Measurements from ENCODE around the gene SCGN.

Gene SCGN

GRCh38 chr6:25640446-25640845 is 11.6 kb upstream of the SCGN start:
- no peaks in the 10 kb centered on the region for H3K27me3 ChIP-seq (replicated peaks; ENCODE audit: control insufficient read depth, insufficient read depth, low read length)
- DNase-seq (ENCODE audit: extremely low read depth, insufficient read length) = no peak
- no peaks in the 10 kb centered on the region for H3K36me3 ChIP-seq (ENCODE audit: control insufficient read depth, insufficient read depth, low read length)
- TF ChIP-seq CTCF (IDR thresholded peaks at IDR 0.05; ENCODE audit: insufficient read depth, low read length, poor library complexity, severe bottlenecking) = no peak
- H3K4me3 ChIP-seq (replicated peaks; ENCODE audit: low read depth, low read length) = no peak overlapping the region

DNA sequence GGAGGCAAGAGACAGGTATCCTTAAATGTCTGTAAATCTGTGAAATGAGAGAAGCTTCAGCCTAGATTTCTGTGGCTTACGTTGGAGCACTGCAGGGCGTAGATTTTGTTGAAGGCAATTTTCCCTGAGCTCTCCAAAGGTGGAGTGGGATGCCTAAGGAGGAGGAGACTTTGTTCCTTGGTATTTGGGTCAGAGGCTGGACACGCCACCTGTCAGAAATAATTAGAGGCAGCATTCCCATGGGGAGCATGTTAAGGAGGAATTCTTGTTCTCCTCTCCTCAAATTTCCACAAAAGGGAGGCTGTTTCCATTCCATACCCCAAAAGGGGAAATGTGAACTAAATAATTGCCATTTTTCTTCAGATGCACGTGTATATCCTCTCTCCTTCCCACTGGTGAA is 11.1 kb upstream of the SCGN start:
- Histone ChIP-seq H3K4me3 (replicated peaks; ENCODE audit: low read depth, low read length) (no peak overlapping the region), H3K27me3 (replicated peaks; ENCODE audit: control insufficient read depth, insufficient read depth, low read length) (no peaks in the 10 kb centered on the region), H3K36me3 (ENCODE audit: control insufficient read depth, insufficient read depth, low read length) (no peaks in the 10 kb centered on the region)
- no peak for DNase-seq (ENCODE audit: extremely low read depth, insufficient read length)
- TF ChIP-seq CTCF (IDR thresholded peaks at IDR 0.05; ENCODE audit: insufficient read depth, low read length, poor library complexity, severe bottlenecking) = no peak

DNA sequence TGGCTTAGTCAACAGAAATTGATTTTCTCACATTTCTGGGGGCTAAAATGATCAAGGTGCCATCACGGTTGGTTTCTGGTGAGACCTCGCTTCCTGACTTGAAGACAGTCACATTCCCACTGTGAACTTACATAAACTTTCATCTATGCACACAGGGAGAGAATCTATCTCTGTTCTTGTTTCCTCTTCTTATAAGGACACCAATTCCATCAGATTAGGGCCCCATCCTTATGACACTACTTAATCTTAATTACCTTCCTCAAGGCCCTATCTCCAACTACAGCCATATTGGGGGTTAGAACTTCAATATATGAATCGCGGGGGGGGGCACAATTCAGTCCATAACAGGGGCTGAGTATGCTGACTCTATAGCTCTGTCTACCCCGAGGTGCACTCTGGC is 10.6 kb upstream of the SCGN start:
- TF ChIP-seq CTCF (IDR thresholded peaks at IDR 0.05; ENCODE audit: insufficient read depth, low read length, poor library complexity, severe bottlenecking) = no peak
- H3K4me3 ChIP-seq (replicated peaks; ENCODE audit: low read depth, low read length) = no peak overlapping the region
- no peak for DNase-seq (ENCODE audit: extremely low read depth, insufficient read length)
- H3K27me3 ChIP-seq (replicated peaks; ENCODE audit: control insufficient read depth, insufficient read depth, low read length) = no peaks in the 10 kb centered on the region
- H3K36me3 ChIP-seq (ENCODE audit: control insufficient read depth, insufficient read depth, low read length) = no peaks in the 10 kb centered on the region

GRCh38 chr6:25641940-25642666 is 9.9 kb upstream of the SCGN start:
- Histone ChIP-seq H3K27me3 (replicated peaks; ENCODE audit: control insufficient read depth, insufficient read depth, low read length) (no peaks in the 10 kb centered on the region), H3K4me3 (replicated peaks; ENCODE audit: low read depth, low read length) (no peak overlapping the region), H3K36me3 (ENCODE audit: control insufficient read depth, insufficient read depth, low read length) (no peaks in the 10 kb centered on the region)
- TF ChIP-seq CTCF (IDR thresholded peaks at IDR 0.05; ENCODE audit: insufficient read depth, low read length, poor library complexity, severe bottlenecking) = no peak
- DNase-seq (ENCODE audit: extremely low read depth, insufficient read length) = no peak

- H3K36me3 ChIP-seq (ENCODE audit: control insufficient read depth, insufficient read depth, low read length) = no peaks in the 10 kb centered on the region
- TF ChIP-seq CTCF (IDR thresholded peaks at IDR 0.05; ENCODE audit: insufficient read depth, low read length, poor library complexity, severe bottlenecking) = no peak
- no peak for DNase-seq (ENCODE audit: extremely low read depth, insufficient read length)
- H3K4me3 ChIP-seq (replicated peaks; ENCODE audit: low read depth, low read length) = no peak overlapping the region
- no peaks in the 10 kb centered on the region for H3K27me3 ChIP-seq (replicated peaks; ENCODE audit: control insufficient read depth, insufficient read depth, low read length)
These were observed 9.2 kb upstream of the SCGN start for GRCh38 chr6:25642667-25643328.

Measured in GM06990 (cell line).